A673 (cell line): Measurements from ENCODE around the gene MYRFL.

Experiments
- EZH2 ChIP-seq: fragments of 200-600 bp; sonication (generic); IDR thresholded peaks from 2 replicates; pipeline ENCODE4 v1.6.1; 2017; ENCODE audit warnings: borderline replicate concordance, low read depth, mild to moderate bottlenecking, mixed read lengths, antibody characterized with exemption, low read length; ENCODE audit not compliant: poor library complexity, severe bottlenecking
- TF ChIP-seq, protein P1 (sequence below): fragments of 300-800, 200-600 bp; sonication (generic); conservative IDR thresholded peaks from 2 replicates; pipeline ENCODE4 v1.5.1; 2017; ENCODE audit warnings: low read depth, mild to moderate bottlenecking, antibody characterized with exemption, low read length, moderate library complexity, mixed read lengths

DNA sequence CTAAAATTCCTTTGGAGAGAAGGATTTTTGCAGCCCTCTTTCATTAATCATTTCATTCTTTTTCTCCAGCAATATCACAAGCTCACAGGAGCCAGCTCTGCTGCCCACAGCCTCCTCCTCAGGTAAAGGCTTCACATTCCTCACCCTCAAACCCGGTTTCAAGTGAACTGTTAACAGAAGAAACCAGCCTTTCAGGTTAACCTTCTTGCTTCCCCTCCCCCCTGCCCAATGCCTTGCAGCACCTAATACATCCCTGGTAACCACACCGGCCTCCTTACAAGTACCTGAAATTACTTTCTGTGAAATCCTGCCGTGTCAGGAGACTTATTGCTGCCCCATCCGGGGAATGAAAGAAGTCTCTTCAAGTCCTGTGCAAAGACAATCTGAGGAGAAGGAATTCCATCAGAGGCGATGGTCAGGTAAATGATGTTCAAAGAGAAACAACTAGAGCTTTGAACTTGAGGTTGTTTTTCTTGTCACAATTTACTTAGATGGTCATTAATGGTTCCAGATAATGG lies 111.2 kb downstream of the MYRFL start:
- TF ChIP-seq, protein P1, sequence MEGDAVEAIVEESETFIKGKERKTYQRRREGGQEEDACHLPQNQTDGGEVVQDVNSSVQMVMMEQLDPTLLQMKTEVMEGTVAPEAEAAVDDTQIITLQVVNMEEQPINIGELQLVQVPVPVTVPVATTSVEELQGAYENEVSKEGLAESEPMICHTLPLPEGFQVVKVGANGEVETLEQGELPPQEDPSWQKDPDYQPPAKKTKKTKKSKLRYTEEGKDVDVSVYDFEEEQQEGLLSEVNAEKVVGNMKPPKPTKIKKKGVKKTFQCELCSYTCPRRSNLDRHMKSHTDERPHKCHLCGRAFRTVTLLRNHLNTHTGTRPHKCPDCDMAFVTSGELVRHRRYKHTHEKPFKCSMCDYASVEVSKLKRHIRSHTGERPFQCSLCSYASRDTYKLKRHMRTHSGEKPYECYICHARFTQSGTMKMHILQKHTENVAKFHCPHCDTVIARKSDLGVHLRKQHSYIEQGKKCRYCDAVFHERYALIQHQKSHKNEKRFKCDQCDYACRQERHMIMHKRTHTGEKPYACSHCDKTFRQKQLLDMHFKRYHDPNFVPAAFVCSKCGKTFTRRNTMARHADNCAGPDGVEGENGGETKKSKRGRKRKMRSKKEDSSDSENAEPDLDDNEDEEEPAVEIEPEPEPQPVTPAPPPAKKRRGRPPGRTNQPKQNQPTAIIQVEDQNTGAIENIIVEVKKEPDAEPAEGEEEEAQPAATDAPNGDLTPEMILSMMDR, result no peak
- no peak for TF ChIP-seq EZH2
